Stimulated activated CD4-positive, alpha-beta T cell treated with anti-CD3 and anti-CD28 coated beads, Interleukin-15, amount 100 ng/mL, for 24 hours (primary cell): ENCODE data around the gene KAT6B.

Source experiments
- DNase-seq: peaks from one replicate; pipeline ENCODE4 v3.0.0-alpha.2; 2020

KAT6B gene

GRCh38 chr10:74824184-74824899, 2.1 kb upstream of the KAT6B start:
- DNase-seq: peak; percentile 36

GRCh38 chr10:74824900-74825370, 1.5 kb upstream of the KAT6B start:
- DNase-seq: peak; percentile 65

- DNase-seq: peak; percentile 60
Measured at GRCh38 chr10:74825371-74826141, 844 bp upstream of the KAT6B start.

GRCh38 chr10:74827045-74827441, 643 bp downstream of the KAT6B start:
- no peak for DNase-seq

- no peak for DNase-seq
Measured at GRCh38 chr10:74827694-74828093, 1.3 kb downstream of the KAT6B start.

- no peak for DNase-seq
Measured at GRCh38 chr10:74828946-74829345, 2.5 kb downstream of the KAT6B start.

GRCh38 chr10:74831518-74832120, 5.2 kb downstream of the KAT6B start:
- DNase-seq: no peak

- no peak for DNase-seq
Measured at GRCh38 chr10:74835963-74836362, 9.6 kb downstream of the KAT6B start.

- no peak for DNase-seq
Measured at GRCh38 chr10:74836877-74837276, 10.5 kb downstream of the KAT6B start.

- no peak for DNase-seq
Measured at GRCh38 chr10:74837743-74838142, 11.3 kb downstream of the KAT6B start.

- DNase-seq: no peak
Measured at GRCh38 chr10:74839708-74840107, 13.3 kb downstream of the KAT6B start.

GRCh38 chr10:74841265-74841973, 15.0 kb downstream of the KAT6B start:
- no peak for DNase-seq

- no peak for DNase-seq
Measured at GRCh38 chr10:74842301-74842954, 16.0 kb downstream of the KAT6B start.

- no peak for DNase-seq
Measured at GRCh38 chr10:74846958-74847357, 20.6 kb downstream of the KAT6B start.

- no peak for DNase-seq
Measured at GRCh38 chr10:74851831-74852230, 25.4 kb downstream of the KAT6B start.

- no peak for DNase-seq
Measured at GRCh38 chr10:74852381-74852780, 26.0 kb downstream of the KAT6B start.

GRCh38 chr10:74854610-74855009, 28.2 kb downstream of the KAT6B start:
- no peak for DNase-seq

GRCh38 chr10:74855027-74855426, 28.6 kb downstream of the KAT6B start:
- no peak for DNase-seq

GRCh38 chr10:74855439-74855838, 29.0 kb downstream of the KAT6B start:
- no peak for DNase-seq

GRCh38 chr10:74856940-74857339, 30.5 kb downstream of the KAT6B start:
- no peak for DNase-seq

GRCh38 chr10:74857586-74857985, 31.2 kb downstream of the KAT6B start:
- no peak for DNase-seq

- no peak for DNase-seq
Measured at GRCh38 chr10:74859546-74859945, 33.1 kb downstream of the KAT6B start.

- DNase-seq: no peak
Measured at GRCh38 chr10:74862625-74863024, 36.2 kb downstream of the KAT6B start.
